Chondrocyte (in vitro differentiated cells): ENCODE measurements around the gene NR4A1. TPM values are rescaled to one million over a fixed set of nuclear protein-coding genes. Genes with fewer than 3 reads are reported as not detected.

ENCODE experiments used
- DNase-seq: peaks from one replicate; pipeline ENCODE4 v3.0.0; 2021; ENCODE audit warnings: mixed read lengths, low spot score
- H3K27ac Mint-ChIP-seq: one replicate; pipeline ENCODE4 v1.8.0; 2021; ENCODE audit warnings: mild to moderate bottlenecking, moderate library complexity, mixed read lengths; ENCODE audit not compliant: unreplicated experiment
- H3K27me3 Mint-ChIP-seq: 2 replicates; pipeline ENCODE4 v1.8.0; 2021; ENCODE audit warnings: low read depth, mixed read lengths
- H3K36me3 Mint-ChIP-seq: 2 replicates; pipeline ENCODE4 v1.8.0; 2021; ENCODE audit warnings: low read depth, mixed read lengths
- H3K4me1 Mint-ChIP-seq: 2 replicates; pipeline ENCODE4 v1.8.0; 2021; ENCODE audit warnings: low read depth, mild to moderate bottlenecking, mixed read lengths
- H3K4me3 Mint-ChIP-seq: one replicate; pipeline ENCODE4 v1.8.0; 2021; ENCODE audit warnings: mild to moderate bottlenecking, moderate library complexity, mixed read lengths; ENCODE audit not compliant: unreplicated experiment
- H3K9me3 Mint-ChIP-seq: 2 replicates; pipeline ENCODE4 v1.8.0; 2021; ENCODE audit warnings: low read depth, mixed read lengths
- total RNA-seq: library from RNA; stranded (reverse); gene quantifications from 3 replicates; pipeline ENCODE4 v1.2.1, GENCODE V29; 2021
- TF ChIP-seq, protein P1 (sequence below): fragments of 200-600 bp; sonication (generic); IDR thresholded peaks from 2 replicates; pipeline ENCODE4 v1.5.0; 2021; ENCODE audit warnings: antibody characterized with exemption, mild to moderate bottlenecking, moderate library complexity

Gene NR4A1
- total RNA-seq, 1 donor from 2014 or later, result 7.3 TPM

DNA sequence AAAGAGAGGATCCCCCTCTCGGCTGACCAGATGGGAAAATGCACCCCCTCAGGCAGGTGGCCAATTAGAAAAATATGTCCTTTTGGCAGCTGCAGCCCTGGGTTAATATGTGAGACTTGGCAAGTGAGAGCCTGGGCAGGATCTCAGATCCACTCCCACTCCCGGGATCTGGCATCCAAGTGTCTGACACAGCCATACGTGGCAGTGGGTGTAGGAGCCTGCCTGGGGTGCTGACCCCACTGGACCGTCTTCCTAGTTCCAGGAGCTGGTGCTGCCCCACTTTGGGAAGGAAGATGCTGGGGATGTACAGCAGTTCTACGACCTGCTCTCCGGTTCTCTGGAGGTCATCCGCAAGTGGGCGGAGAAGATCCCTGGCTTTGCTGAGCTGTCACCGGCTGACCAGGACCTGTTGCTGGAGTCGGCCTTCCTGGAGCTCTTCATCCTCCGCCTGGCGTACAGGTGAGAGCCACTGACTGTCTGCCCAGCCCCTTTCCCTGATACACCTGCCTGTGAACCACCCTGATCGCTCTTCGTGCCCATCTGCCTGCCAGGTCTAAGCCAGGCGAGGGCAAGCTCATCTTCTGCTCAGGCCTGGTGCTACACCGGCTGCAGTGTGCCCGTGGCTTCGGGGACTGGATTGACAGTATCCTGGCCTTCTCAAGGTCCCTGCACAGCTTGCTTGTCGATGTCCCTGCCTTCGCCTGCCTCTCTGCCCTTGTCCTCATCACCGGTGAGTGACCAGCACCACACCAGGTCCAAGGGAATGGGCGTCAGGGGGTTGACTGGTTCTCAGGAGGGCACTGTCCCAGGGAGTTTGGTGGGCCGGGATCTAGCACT is 5.8 kb downstream of the NR4A1 start:
- TF ChIP-seq, protein P1, sequence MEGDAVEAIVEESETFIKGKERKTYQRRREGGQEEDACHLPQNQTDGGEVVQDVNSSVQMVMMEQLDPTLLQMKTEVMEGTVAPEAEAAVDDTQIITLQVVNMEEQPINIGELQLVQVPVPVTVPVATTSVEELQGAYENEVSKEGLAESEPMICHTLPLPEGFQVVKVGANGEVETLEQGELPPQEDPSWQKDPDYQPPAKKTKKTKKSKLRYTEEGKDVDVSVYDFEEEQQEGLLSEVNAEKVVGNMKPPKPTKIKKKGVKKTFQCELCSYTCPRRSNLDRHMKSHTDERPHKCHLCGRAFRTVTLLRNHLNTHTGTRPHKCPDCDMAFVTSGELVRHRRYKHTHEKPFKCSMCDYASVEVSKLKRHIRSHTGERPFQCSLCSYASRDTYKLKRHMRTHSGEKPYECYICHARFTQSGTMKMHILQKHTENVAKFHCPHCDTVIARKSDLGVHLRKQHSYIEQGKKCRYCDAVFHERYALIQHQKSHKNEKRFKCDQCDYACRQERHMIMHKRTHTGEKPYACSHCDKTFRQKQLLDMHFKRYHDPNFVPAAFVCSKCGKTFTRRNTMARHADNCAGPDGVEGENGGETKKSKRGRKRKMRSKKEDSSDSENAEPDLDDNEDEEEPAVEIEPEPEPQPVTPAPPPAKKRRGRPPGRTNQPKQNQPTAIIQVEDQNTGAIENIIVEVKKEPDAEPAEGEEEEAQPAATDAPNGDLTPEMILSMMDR, result no peak
- H3K27me3 Mint-ChIP-seq, result no peaks in the 10 kb centered on the region
- DNase-seq, result peak; percentile 76
- H3K4me3 Mint-ChIP-seq, result no peak overlapping the region
- H3K9me3 Mint-ChIP-seq, result no peaks in the 10 kb centered on the region
- no peak overlapping the region for H3K27ac Mint-ChIP-seq
- peaks cover under 1% of the 10 kb centered on the region for H3K4me1 Mint-ChIP-seq
- peaks cover 3% of the 10 kb centered on the region for H3K36me3 Mint-ChIP-seq

DNA sequence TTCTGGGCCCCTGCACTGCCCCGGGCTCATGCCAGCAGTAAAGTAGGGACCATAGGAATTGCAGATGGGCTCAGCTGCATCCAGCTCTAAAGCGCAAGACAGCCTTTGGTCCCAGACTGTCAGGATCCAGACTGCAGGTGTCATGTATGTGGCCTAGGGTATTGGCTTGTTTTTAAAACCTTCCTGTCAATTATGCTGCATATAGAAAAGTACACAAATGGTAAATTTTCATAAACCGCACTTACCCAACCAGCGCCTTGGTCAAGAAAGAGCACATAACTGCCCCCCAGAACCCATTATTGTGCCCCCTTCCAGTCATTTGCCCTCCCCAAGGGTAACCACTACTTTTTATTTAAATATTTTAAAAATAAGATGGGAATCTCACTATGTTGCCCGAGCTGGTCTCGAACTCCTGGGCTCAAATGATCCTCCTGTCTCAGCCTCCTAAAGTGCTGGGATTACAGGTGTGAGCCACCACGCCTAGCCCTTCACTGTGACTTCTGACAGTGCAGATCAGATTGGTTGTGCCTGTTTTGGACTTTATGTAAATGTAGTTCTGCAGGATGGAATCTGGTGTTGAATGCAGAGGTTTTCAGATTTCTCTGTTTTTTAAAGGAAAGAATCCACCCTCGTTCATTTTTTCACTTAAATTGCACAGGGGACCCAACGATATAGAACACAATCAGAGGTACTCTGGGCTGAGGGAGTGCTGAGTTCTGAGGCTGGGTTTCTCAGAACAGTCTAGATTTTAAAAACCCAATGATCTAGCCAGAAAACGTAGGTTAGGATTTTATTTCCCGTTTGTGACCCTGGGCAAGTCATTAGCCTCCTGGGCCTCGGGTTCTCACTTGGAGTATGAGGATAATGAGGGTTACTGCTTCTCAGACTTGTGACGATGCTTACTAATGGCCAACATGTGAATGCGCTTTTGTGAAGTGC is 6.7 kb downstream of the NR4A1 start:
- TF ChIP-seq, protein P1, result no peak
- no peak overlapping the region for H3K4me3 Mint-ChIP-seq
- no peak overlapping the region for H3K27ac Mint-ChIP-seq
- H3K27me3 Mint-ChIP-seq, result no peaks in the 10 kb centered on the region
- peaks cover 3% of the 10 kb centered on the region for H3K36me3 Mint-ChIP-seq
- H3K4me1 Mint-ChIP-seq, result no peaks in the 10 kb centered on the region
- no peak for DNase-seq
- H3K9me3 Mint-ChIP-seq, result no peaks in the 10 kb centered on the region

DNA sequence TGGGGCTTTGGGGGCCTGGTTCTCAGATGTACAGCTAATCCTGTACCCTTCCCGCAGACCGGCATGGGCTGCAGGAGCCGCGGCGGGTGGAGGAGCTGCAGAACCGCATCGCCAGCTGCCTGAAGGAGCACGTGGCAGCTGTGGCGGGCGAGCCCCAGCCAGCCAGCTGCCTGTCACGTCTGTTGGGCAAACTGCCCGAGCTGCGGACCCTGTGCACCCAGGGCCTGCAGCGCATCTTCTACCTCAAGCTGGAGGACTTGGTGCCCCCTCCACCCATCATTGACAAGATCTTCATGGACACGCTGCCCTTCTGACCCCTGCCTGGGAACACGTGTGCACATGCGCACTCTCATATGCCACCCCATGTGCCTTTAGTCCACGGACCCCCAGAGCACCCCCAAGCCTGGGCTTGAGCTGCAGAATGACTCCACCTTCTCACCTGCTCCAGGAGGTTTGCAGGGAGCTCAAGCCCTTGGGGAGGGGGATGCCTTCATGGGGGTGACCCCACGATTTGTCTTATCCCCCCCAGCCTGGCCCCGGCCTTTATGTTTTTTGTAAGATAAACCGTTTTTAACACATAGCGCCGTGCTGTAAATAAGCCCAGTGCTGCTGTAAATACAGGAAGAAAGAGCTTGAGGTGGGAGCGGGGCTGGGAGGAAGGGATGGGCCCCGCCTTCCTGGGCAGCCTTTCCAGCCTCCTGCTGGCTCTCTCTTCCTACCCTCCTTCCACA is 7.6 kb downstream of the NR4A1 start:
- no peaks in the 10 kb centered on the region for H3K27me3 Mint-ChIP-seq
- H3K4me3 Mint-ChIP-seq, result no peak overlapping the region

DNA sequence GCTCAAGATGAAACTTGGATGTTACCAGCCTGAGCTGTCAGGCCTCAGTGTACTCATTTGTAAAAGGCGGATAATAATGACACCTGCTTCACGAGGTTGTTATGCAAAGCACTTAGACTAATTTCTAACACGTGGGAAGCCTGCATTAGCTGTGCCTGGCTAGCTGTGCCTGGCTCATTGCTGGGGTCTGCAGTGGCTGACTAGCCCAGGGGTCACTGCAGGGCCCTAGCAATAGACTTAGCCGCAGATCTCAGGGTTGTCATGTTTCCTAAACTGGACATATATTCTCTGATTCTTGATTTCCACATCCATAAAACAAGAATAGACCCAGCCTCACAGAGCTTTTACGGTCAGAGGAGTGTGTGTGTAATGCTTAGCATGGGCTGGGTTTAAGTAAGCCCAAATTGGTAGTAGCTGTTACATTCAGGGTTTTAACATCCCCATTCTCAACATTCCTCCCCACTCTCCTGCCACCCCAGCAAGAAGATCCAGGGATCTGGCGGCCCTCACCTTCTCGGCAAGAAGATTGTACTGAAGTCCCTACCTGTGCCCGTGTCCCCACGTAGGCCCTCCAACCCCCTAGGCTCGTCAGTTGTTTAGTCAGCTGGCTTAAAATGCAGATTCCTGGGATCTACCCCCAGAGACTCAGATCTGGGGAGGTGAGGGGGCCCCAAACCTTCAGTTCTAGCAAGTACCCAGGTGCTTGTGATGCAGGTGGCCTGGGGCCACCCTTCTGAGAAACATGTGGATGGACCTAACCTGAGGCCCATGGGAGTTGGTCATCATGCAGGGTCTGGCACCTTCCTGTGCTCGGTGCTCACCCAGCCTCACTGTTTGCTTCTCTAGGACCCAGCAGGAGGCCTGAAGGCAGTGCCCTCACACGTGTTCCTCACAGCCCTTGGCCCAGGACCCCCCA is 8.6 kb downstream of the NR4A1 start:
- H3K27ac Mint-ChIP-seq, result no peak overlapping the region

More for the DNA sequence above, 7.6 kb downstream of the NR4A1 start:
- Mint-ChIP-seq H3K36me3 (peaks cover 3% of the 10 kb centered on the region), H3K27ac (no peak overlapping the region), H3K9me3 (no peaks in the 10 kb centered on the region), H3K4me1 (no peaks in the 10 kb centered on the region)
- TF ChIP-seq, protein P1, result no peak
- peak; percentile 84 for DNase-seq

More for the DNA sequence above, 8.6 kb downstream of the NR4A1 start:
- H3K27me3 Mint-ChIP-seq, result no peaks in the 10 kb centered on the region
- H3K9me3 Mint-ChIP-seq, result no peaks in the 10 kb centered on the region
- H3K36me3 Mint-ChIP-seq, result peaks cover 3% of the 10 kb centered on the region
- H3K4me1 Mint-ChIP-seq, result no peaks in the 10 kb centered on the region
- TF ChIP-seq, protein P1, result no peak
- DNase-seq, result no peak
- H3K4me3 Mint-ChIP-seq, result no peak overlapping the region
